ENCODE measurements around the gene ODAD4. TPM values are rescaled to one million over a fixed set of nuclear protein-coding genes. Genes with fewer than 3 reads are reported as not detected.

Gene ODAD4
- total and polyA plus RNA-seq, 2 of the 4 experiments (the other 2 are of a cell fraction), result 0.38 to 0.54 TPM

- Histone ChIP-seq H3K4me1 (ENCODE audit: control insufficient read depth, insufficient read depth, low read length) (no peaks in the 10 kb centered on the region), H4K20me1 (ENCODE audit: insufficient read depth, low read length) (no peaks in the 10 kb centered on the region), H3K14ac (replicated peaks; ENCODE audit: low read depth, low read length) (no peak overlapping the region), H3K36me3 (ENCODE audit: control insufficient read depth, insufficient read depth, low read length) (no peaks in the 10 kb centered on the region), H3K4ac (ENCODE audit: low read depth, low read length) (no peak overlapping the region), H3K23ac (ENCODE audit: low read depth, low read length) (no peak overlapping the region), H2AK5ac (ENCODE audit: low read depth, low read length) (no peak overlapping the region), H3K9ac (ENCODE audit: low read depth, low read length) (no peak overlapping the region), H4K8ac (ENCODE audit: low read depth in 2 of 2, low read length in 2 of 2) (no peak overlapping the region), H3K56ac (ENCODE audit: extremely low read depth, insufficient read depth, low read length) (no peak overlapping the region), H3K18ac (ENCODE audit: low read depth, low read length) (no peak overlapping the region), H3K27ac (ENCODE audit: insufficient read depth, low read length) (no peak overlapping the region), H3K79me1 (ENCODE audit: low read depth in 1 of 2, low read length in 2 of 2) (no peaks in the 10 kb centered on the region), H2BK120ac (ENCODE audit: low read depth, low read length) (no peak overlapping the region), H3K4me3 (ENCODE audit: insufficient read depth, low read depth, low read length) (no peak overlapping the region), H2AK9ac (replicated peaks; ENCODE audit: low read depth, low read length, poor library complexity) (no peak overlapping the region), H4K91ac (ENCODE audit: insufficient read depth, low read depth, low read length) (no peak overlapping the region), H2BK5ac (ENCODE audit: low read depth, low read length, poor library complexity, severe bottlenecking) (no peak overlapping the region), H2AFZ (replicated peaks; ENCODE audit: low read length, poor library complexity) (no peak overlapping the region), H3K9me1 (ENCODE audit: insufficient read depth, low read length) (no peaks in the 10 kb centered on the region; the same call in 1 of the 2 replicates), H3K9me3 (ENCODE audit: control insufficient read depth, insufficient read depth, low read length) (no peaks in the 10 kb centered on the region), H3K27me3 (ENCODE audit: control insufficient read depth, insufficient read depth, low read length) (no peaks in the 10 kb centered on the region), H2BK15ac (ENCODE audit: low read depth, low read length) (no peak overlapping the region), H4K5ac (ENCODE audit: low read depth, low read length) (no peak overlapping the region), H2BK20ac (ENCODE audit: low read depth, low read length) (no peak overlapping the region), H3K4me2 (ENCODE audit: low read depth, low read length) (no peak overlapping the region)
- ChIA-PET CTCF (no interaction called here), POLR2A (ENCODE audit: unreplicated experiment) (no interaction called here)
- DNase-seq, result no peak
- intact Hi-C loops (cut with micrococcal nuclease) (no loop called here), in situ Hi-C loops (cut with MboI; ENCODE audit: low sequenced_read_pairs) (no loop called here), dilution Hi-C loops (cut with HindIII; ENCODE audit: low sequenced_read_pairs, unreplicated experiment) (no loop called here)
- no TSS peak for BruUV-seq (replicated peaks)
- TF ChIP-seq BHLHE40 (IDR thresholded peaks at IDR 0.05; ENCODE audit: low read depth, low read length) (no peak), RFX5 (IDR thresholded peaks at IDR 0.05; ENCODE audit: low read depth, low read length) (no peak), RAD21 (IDR thresholded peaks at IDR 0.05; ENCODE audit: low read length) (no peak), CHD1 (IDR thresholded peaks at IDR 0.05; ENCODE audit: low read depth, low read length) (no peak), MXI1 (IDR thresholded peaks at IDR 0.05; ENCODE audit: borderline replicate concordance, low read depth, low read length) (no peak), MAFK (IDR thresholded peaks at IDR 0.05; ENCODE audit: low read depth, low read length) (no peak), FOS (IDR thresholded peaks at IDR 0.05; ENCODE audit: low read depth, low read length) (no peak), NFE2L2 (IDR thresholded peaks at IDR 0.05; ENCODE audit: low read depth, low read length) (no peak), USF2 (IDR thresholded peaks at IDR 0.05; ENCODE audit: low read depth, low read length) (no peak), RCOR1 (IDR thresholded peaks at IDR 0.05; ENCODE audit: insufficient replicate concordance, low read length) (no peak), SMC3 (IDR thresholded peaks at IDR 0.05; ENCODE audit: low read depth, low read length) (no peak), POLR2A (IDR thresholded peaks at IDR 0.05; ENCODE audit: low read depth, low read length) (no peak)
- WGBS, 2 experiments (ENCODE audit: extremely low coverage in 2 of 2, insufficient read length in 1 of 2), result no CpG with 5 or more reads among the region's 8 CpGs
- no peak for ATAC-seq (ENCODE audit: low read depth)
These were observed 12.4 kb downstream of the ODAD4 start for GRCh38 chr17:41942626-41943373.
